IPS-18c (cell line): Measurements from ENCODE around the gene STK11.
"Not testable (repeated sequence)": the region's sequence is repeated elsewhere in the genome, so short reads cannot be mapped to it uniquely, and the experiment has no call there.

Experiments
- H3K4me3 ChIP-seq: 2 replicates; pipeline ENCODE4 v1.7.0; 2013; ENCODE audit warnings: low read depth, mild to moderate bottlenecking, low read length, moderate library complexity; ENCODE audit not compliant: insufficient read depth
- H3K9me3 ChIP-seq: one replicate; pipeline ENCODE4 v1.6.1; 2013; ENCODE audit warnings: mild to moderate bottlenecking, low read length, moderate library complexity; ENCODE audit not compliant: control insufficient read depth, insufficient read depth

Gene STK11

GRCh38 chr19:1239796-1240737, 34.5 kb downstream of the STK11 start:
- H3K4me3 ChIP-seq: peak overlapping the region; percentile 72
- H3K9me3 ChIP-seq: no peaks in the 10 kb centered on the region

GRCh38 chr19:1240925-1241324, 35.3 kb downstream of the STK11 start:
- Histone ChIP-seq H3K4me3 (no peak overlapping the region; the same call in 1 of the 2 replicates), H3K9me3 (no peaks in the 10 kb centered on the region)

GRCh38 chr19:1241417-1242095, 36.0 kb downstream of the STK11 start, which contains the start of gene ATP5F1D:
Gene ATP5F1D, plus strand, starts transcription at chr19:1241751. Its CDS starts 100 bp downstream, at chr19:1241851.
- Histone ChIP-seq H3K9me3 (no peaks in the 10 kb centered on the region), H3K4me3 (peak within 1 kb of the TSS; percentile 76)

GRCh38 chr19:1243768-1244692, 38.5 kb downstream of the STK11 start:
- Histone ChIP-seq H3K9me3 (no peaks in the 10 kb centered on the region), H3K4me3 (no peak overlapping the region)

- Histone ChIP-seq H3K9me3 (peaks cover 2% of the 10 kb centered on the region), H3K4me3 (no peak overlapping the region)
These were observed 39.3 kb downstream of the STK11 start for GRCh38 chr19:1244693-1245451.

GRCh38 chr19:1245494-1246264, 40.1 kb downstream of the STK11 start:
- H3K9me3 ChIP-seq: peaks cover 2% of the 10 kb centered on the region
- no peak overlapping the region for H3K4me3 ChIP-seq

GRCh38 chr19:1246265-1247087, 40.9 kb downstream of the STK11 start:
- not testable (repeated sequence) for H3K9me3 ChIP-seq, H3K4me3 ChIP-seq

GRCh38 chr19:1247748-1248138, 42.2 kb downstream of the STK11 start:
- peaks cover 2% of the 10 kb centered on the region for H3K9me3 ChIP-seq
- H3K4me3 ChIP-seq: peak overlapping the region; percentile 76; the same call in 1 of the 2 replicates

GRCh38 chr19:1248139-1248785, 42.7 kb downstream of the STK11 start, which contains the start of gene MIDN:
Gene MIDN, plus strand, starts transcription at chr19:1248583. Its CDS starts 1,714 bp downstream, at chr19:1250297.
- peak within 1 kb of the TSS; percentile 76 for H3K4me3 ChIP-seq
- H3K9me3 ChIP-seq: peaks cover 2% of the 10 kb centered on the region

- H3K9me3 ChIP-seq: peaks cover 2% of the 10 kb centered on the region
- H3K4me3 ChIP-seq: peak overlapping the region; percentile 76
These were observed 43.3 kb downstream of the STK11 start for GRCh38 chr19:1248786-1249297.

- Histone ChIP-seq H3K9me3 (peaks cover 2% of the 10 kb centered on the region), H3K4me3 (peak overlapping the region; percentile 84)
These were observed 43.9 kb downstream of the STK11 start for GRCh38 chr19:1249298-1249989.

- Histone ChIP-seq H3K4me3 (peak overlapping the region; percentile 84), H3K9me3 (peaks cover 2% of the 10 kb centered on the region)
These were observed 44.4 kb downstream of the STK11 start for GRCh38 chr19:1249990-1250436.

- peak overlapping the region; percentile 84 for H3K4me3 ChIP-seq
- H3K9me3 ChIP-seq: peaks cover 2% of the 10 kb centered on the region
These were observed 45.1 kb downstream of the STK11 start for GRCh38 chr19:1250437-1251260.
